IPS-18a (cell line): ENCODE measurements around the gene DIP2C.
"Not testable (repeated sequence)": the region's sequence is repeated elsewhere in the genome, so short reads cannot be mapped to it uniquely, and the experiment has no call there.

Experiments used
- H3K27ac ChIP-seq: one replicate; pipeline ENCODE4 v1.5.1; 2013; ENCODE audit warnings: low read length
- H3K27me3 ChIP-seq: one replicate; pipeline ENCODE4 v1.6.1; 2013; ENCODE audit warnings: mild to moderate bottlenecking, low read length; ENCODE audit not compliant: control insufficient read depth, insufficient read depth
- H3K36me3 ChIP-seq: one replicate; pipeline ENCODE4 v1.6.1; 2013; ENCODE audit warnings: low read depth, low read length; ENCODE audit not compliant: control insufficient read depth
- H3K4me1 ChIP-seq: one replicate; pipeline ENCODE4 v1.6.1; 2013; ENCODE audit warnings: low read depth, low read length; ENCODE audit not compliant: control insufficient read depth
- H3K4me3 ChIP-seq: one replicate; pipeline ENCODE4 v1.5.1; 2013; ENCODE audit warnings: low read length
- H3K9ac ChIP-seq: one replicate; pipeline ENCODE4 v1.6.1; 2013; ENCODE audit warnings: mild to moderate bottlenecking, low read length, moderate library complexity
- H3K9me3 ChIP-seq: one replicate; pipeline ENCODE4 v1.6.1; 2013; ENCODE audit warnings: low read depth, low read length; ENCODE audit not compliant: control insufficient read depth

DIP2C gene

GRCh38 chr10:634256-634655, 55.2 kb downstream of the DIP2C start:
- no peaks in the 10 kb centered on the region for H3K27me3 ChIP-seq
- H3K4me1 ChIP-seq = no peaks in the 10 kb centered on the region
- no peaks in the 10 kb centered on the region for H3K9me3 ChIP-seq
- H3K4me3 ChIP-seq = no peak overlapping the region
- no peak overlapping the region for H3K27ac ChIP-seq
- H3K9ac ChIP-seq = no peak overlapping the region
- no peaks in the 10 kb centered on the region for H3K36me3 ChIP-seq

- H3K27ac ChIP-seq = no peak overlapping the region
- no peaks in the 10 kb centered on the region for H3K36me3 ChIP-seq
- no peak overlapping the region for H3K4me3 ChIP-seq
- H3K9ac ChIP-seq = no peak overlapping the region
- H3K9me3 ChIP-seq = no peaks in the 10 kb centered on the region
- no peaks in the 10 kb centered on the region for H3K27me3 ChIP-seq
- H3K4me1 ChIP-seq = no peaks in the 10 kb centered on the region
Observed at GRCh38 chr10:633279-634245, 55.9 kb downstream of the DIP2C start.

- H3K4me1 ChIP-seq, H3K27ac ChIP-seq, H3K9ac ChIP-seq, H3K9me3 ChIP-seq, H3K4me3 ChIP-seq, H3K27me3 ChIP-seq, H3K36me3 ChIP-seq: not testable (repeated sequence)
Observed at GRCh38 chr10:632807-633177, 56.7 kb downstream of the DIP2C start.

GRCh38 chr10:632155-632806, 57.2 kb downstream of the DIP2C start:
- not testable (repeated sequence) for H3K4me3 ChIP-seq, H3K36me3 ChIP-seq, H3K4me1 ChIP-seq, H3K9me3 ChIP-seq, H3K27me3 ChIP-seq, H3K27ac ChIP-seq, H3K9ac ChIP-seq

GRCh38 chr10:631266-631665, 58.2 kb downstream of the DIP2C start:
- Histone ChIP-seq H3K4me3 (no peak overlapping the region), H3K27ac (no peak overlapping the region), H3K27me3 (no peaks in the 10 kb centered on the region), H3K9me3 (no peaks in the 10 kb centered on the region), H3K9ac (no peak overlapping the region), H3K36me3 (no peaks in the 10 kb centered on the region), H3K4me1 (no peaks in the 10 kb centered on the region)

- no peaks in the 10 kb centered on the region for H3K27me3 ChIP-seq
- no peaks in the 10 kb centered on the region for H3K36me3 ChIP-seq
- H3K9ac ChIP-seq = no peak overlapping the region
- no peaks in the 10 kb centered on the region for H3K9me3 ChIP-seq
- H3K4me1 ChIP-seq = peaks cover 3% of the 10 kb centered on the region
- H3K27ac ChIP-seq = no peak overlapping the region
- H3K4me3 ChIP-seq = no peak overlapping the region
Observed at GRCh38 chr10:630581-631073, 58.8 kb downstream of the DIP2C start.

- H3K4me1 ChIP-seq = peaks cover 15% of the 10 kb centered on the region
- H3K27me3 ChIP-seq = no peaks in the 10 kb centered on the region
- no peak overlapping the region for H3K27ac ChIP-seq
- no peak overlapping the region for H3K9ac ChIP-seq
- no peaks in the 10 kb centered on the region for H3K36me3 ChIP-seq
- H3K9me3 ChIP-seq = no peaks in the 10 kb centered on the region
- H3K4me3 ChIP-seq = no peak overlapping the region
Observed at GRCh38 chr10:629186-629998, 60.1 kb downstream of the DIP2C start.

- Histone ChIP-seq H3K36me3 (no peaks in the 10 kb centered on the region), H3K4me1 (peaks cover 16% of the 10 kb centered on the region), H3K9me3 (no peaks in the 10 kb centered on the region), H3K4me3 (no peak overlapping the region), H3K9ac (no peak overlapping the region), H3K27ac (no peak overlapping the region), H3K27me3 (no peaks in the 10 kb centered on the region)
Observed at GRCh38 chr10:628386-629045, 61.0 kb downstream of the DIP2C start.

GRCh38 chr10:627032-627992, 62.2 kb downstream of the DIP2C start:
- H3K9ac ChIP-seq = no peak overlapping the region
- no peaks in the 10 kb centered on the region for H3K27me3 ChIP-seq
- no peak overlapping the region for H3K27ac ChIP-seq
- no peak overlapping the region for H3K4me3 ChIP-seq
- no peaks in the 10 kb centered on the region for H3K36me3 ChIP-seq
- H3K9me3 ChIP-seq = no peaks in the 10 kb centered on the region
- H3K4me1 ChIP-seq = peaks cover 16% of the 10 kb centered on the region
